ENCODE results near the gene RPL6.

RPL6 gene

DNA sequence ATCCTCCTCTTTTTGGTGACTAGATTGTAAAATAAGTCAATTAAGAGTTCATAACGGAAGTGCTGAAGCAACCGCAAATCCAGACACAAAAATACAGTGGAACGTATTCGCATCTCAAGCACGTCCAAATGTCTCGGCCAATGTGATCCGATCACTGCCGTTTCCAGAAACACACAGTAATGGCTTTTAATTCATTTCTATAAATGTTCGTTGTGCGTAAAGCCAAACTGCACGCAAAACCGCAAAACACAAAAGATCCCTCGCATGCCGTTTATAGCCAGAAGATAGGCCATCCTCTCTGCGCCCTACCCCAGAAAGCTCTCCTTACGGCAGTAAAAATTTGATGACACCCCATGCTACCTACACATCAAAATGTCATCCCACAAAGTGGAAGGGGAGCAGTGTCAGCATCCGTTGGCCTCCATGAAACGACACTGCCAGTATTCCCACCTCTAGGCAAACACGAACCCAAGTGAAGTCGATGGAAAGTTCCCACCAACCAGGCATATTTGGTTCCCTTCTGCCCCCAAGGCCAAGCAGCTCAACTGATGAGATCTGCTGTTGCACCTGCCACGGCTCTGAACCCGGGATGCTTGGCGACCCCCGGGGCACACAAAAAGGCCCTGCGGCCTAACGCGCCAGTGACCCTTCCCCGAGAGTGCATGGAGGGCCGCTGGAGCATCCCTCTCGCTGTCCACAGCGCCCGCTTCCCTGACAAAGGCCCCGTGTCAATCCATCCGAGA lies 28.6 kb downstream of the RPL6 start:
- DNase-seq (ENCODE audit: low read depth in 2 of 2): no peak

DNA sequence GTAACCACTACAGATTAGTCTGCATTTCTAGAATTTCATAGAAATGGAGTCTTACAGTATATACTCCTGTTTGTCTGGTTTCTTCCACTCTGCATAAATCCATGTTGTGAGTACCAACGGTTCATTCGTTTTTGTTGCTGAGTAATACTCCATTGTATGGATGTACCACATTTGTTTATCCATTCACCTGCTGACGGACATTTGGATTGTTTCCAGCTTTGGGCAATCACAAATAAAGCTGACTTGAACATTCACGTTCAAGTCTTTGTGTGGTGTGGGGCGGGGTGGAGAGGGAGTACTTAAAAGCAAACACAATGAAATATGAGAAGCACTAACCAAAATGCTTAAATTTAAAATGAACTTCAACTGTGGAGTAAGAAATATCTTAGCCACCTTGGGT lies 34.3 kb downstream of the RPL6 start:
- DNase-seq (ENCODE audit: low read depth in 2 of 2): no peak

DNA sequence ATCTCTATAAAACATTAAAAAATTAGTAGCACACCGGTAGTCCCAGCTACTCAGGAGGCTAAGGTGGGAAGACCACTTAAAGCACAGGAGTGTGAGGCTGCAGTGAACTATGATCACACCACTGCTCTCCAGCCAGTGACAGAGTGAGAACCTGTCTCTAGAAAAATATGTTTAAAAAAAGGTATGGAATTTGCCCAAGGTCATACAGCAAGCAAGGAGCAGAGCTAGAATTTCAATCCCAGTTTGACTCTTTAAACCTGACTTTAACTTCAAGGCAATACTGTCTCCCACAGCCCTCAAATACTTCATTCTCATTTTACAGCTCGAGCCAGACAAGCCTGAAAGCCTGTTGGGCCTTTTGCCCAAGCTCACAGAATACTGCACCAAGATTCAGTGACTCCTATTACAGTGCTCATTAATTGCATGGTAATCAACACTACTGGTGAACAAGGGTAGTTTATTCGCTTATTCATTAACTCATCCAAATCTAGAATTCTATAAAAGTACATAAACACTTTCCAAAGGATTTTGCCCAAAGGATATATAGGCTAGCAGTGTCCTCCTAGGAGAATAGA lies 35.2 kb downstream of the RPL6 start:
- DNase-seq (ENCODE audit: low read depth in 2 of 2): no peak

DNA sequence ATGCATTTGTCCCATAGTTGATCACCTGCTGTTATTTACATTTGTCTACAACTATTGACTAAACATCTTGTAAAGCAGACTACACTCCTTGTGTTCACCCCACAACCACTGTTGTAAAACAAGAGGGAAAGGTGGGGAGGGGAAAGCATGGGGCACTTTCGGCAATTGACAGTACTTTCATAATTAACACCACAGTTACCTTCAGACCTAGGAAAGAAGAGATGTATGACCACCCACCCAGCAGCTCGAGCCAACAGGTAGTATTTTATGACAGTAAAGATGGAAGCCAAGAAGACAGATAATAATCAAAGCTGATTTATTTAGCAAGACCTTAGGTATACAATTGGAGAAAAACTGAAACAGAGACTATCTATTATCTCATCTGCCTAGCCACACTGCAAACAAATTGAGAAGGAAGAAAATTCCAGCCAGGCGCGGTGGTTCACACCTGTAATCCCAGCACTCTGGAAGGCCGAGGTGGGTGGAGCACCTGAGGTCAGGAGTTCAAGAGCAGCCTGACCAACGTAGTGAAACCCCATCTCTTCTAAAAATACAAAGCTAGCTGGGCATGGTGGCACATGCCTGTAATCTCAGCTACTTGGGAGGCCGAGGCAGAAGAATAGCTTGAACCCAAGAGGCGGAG lies 38.4 kb downstream of the RPL6 start:
- DNase-seq (ENCODE audit: low read depth in 2 of 2): no peak

DNA sequence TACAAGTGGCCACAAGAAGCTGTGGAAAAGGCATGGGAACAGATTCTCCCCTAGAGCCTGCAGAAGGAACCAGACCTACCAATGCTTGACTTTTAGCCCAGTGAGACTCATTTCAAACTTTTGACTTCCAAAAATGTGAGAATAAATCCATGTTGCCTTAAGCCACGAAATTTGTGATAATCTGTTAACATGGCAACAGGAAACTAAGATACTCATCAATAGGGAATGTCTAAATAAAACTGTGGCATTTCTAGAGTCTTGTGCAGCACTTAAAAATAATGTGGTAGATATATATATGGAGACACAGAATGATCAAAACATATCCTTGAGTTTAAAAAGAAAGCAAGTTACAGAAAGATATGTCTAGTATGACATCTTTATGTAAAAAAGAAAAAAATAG lies 39.2 kb downstream of the RPL6 start:
- no peak for DNase-seq (ENCODE audit: low read depth in 2 of 2)

DNA sequence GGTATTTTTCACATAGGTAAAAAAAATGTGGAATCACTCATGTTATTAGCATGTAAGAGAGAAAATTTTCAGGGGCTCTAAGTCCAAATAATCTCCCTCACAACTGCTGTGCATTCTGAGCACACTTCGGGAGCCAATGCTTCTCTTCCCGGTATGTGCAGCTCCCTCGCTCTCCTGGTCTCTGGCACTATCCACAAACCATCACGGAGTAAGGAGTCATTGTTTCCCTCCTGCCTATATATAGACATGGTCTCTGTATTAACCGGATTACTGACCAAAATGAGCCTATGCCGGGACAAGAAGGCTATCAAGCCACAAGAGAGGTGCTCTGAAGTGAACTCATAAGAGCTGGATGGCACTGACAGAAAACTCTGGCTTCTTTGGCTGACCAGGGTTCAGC lies 40.5 kb downstream of the RPL6 start:
- no peak for DNase-seq (ENCODE audit: low read depth in 2 of 2)

DNA sequence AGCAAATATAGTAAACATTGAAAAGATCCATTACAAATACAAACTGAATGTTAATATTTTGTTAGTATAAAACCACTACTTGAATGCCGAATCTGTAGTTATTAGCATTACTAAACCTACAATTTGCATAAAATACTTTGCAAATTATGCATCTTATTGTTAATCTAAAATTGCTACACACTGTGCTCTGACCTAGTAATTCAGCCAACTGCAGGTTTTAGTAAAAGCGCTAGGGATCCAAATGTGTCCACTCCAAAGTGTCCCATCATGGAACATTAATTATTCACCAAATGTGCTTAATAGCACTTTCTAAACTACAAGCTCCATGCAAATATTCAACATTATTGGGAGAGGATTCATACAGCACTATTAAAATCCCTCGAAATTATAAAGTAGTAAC lies 41.4 kb downstream of the RPL6 start:
- no peak for DNase-seq (ENCODE audit: low read depth in 2 of 2)

DNA sequence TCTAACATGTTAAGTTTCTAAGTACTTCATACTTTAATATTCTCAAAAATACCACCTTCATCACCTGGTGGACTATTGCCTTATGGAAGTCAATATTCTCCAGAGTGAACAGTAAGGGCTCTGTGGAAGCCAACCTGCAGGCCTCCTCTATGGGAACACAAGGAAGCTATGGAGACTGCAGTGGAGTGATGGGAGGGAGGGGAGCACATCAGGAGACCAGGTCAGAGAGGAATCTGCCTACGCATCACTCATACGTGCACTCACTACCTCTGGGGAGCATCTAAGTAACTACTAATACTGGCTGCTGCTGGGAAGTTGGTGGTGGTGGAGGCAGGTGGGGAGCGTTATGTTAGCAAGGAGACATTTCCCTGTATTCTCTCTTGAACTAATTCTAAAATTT lies 47.1 kb downstream of the RPL6 start:
- no peak for DNase-seq (ENCODE audit: low read depth in 2 of 2)

DNA sequence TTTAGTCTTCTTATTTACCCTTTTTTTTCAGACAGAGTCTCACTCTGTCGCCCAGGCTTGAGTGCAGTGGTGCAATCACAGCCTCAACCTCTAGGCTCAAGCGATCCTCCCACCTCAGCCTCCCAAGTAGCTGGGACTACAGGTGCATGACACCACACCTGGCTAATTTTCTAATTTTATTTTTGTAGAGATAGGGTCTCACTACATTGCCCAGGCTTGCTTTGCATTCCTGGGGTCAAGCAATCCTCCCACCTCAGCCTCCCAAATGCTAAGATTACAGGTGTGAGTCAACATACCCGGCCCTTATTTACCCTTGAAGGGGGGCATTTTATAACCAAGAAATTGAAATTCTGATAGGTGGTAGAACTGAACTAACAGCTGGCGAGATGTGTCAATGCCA lies 48.1 kb downstream of the RPL6 start:
- no peak for DNase-seq (ENCODE audit: low read depth in 2 of 2)

DNA sequence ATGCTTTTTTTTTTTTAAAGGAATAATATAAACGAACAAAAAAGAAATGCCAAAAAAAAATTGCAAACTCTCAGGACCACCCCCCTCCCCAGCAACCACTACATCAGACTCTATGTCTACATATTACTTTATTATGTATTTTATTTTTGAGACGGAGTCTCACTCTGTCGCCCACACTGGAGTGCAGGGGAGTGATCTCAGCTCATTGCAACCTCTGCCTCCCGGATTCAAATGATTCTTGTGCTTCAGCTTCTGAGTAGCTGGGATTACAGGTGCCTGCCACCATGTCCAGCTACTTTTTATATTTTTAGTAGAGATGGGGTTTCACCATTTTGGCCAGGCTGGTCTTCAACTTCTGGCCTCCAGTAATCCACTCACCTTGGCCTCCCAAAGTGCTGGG lies 50.1 kb downstream of the RPL6 start:
- DNase-seq (ENCODE audit: low read depth in 2 of 2): no peak

DNA sequence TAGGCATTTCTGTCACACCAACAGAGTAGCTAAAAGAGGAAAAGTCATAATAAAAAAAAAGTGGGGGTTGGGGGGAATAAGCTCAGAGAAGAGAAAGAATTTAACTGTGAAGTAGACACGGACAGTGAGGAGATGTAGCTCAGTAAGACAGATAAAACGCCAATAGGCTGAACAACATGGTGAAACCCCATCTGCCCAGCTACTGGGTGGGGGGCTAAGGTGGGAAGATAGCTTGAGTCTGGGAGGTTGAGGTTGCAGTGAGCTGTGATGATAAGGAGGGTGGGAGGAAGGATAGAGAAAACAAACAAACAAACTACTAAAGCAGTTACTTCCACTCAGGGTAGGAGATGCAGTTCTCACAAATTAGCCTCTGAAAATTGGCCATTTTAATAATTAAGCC lies 52.2 kb downstream of the RPL6 start:
- no peak for DNase-seq (ENCODE audit: low read depth in 2 of 2)

Data from stimulated activated CD8-positive, alpha-beta memory T cell treated with anti-CD3 and anti-CD28 coated beads, Interleukin-7, amount 100 ng/mL, for 4 hours (primary cell).